ENCODE measurements around the gene SCAMP2. TPM values are rescaled to one million over a fixed set of nuclear protein-coding genes. Genes with fewer than 3 reads are reported as not detected.

SCAMP2 gene
- total RNA-seq, 1 donor from 2014 or later = 35.6 TPM

GRCh38 chr15:74817370-74817737 is 55.8 kb downstream of the SCAMP2 start:
- no peak for TF ChIP-seq CTCF (IDR thresholded peaks at IDR 0.05; ENCODE audit: partially characterized antibody, unreplicated experiment)
- H3K27me3 Mint-ChIP-seq (ENCODE audit: unreplicated experiment) = peaks cover 8% of the 10 kb centered on the region
- H3K4me3 Mint-ChIP-seq (ENCODE audit: unreplicated experiment) = no peak overlapping the region
- peaks cover 23% of the 10 kb centered on the region for H3K4me1 Mint-ChIP-seq (ENCODE audit: low read depth, unreplicated experiment)
- DNase-seq = peak; percentile 41
- peak overlapping the region; percentile 33 for H3K27ac Mint-ChIP-seq (ENCODE audit: unreplicated experiment)
- no peaks in the 10 kb centered on the region for H3K36me3 Mint-ChIP-seq (ENCODE audit: unreplicated experiment)
- H3K9me3 Mint-ChIP-seq (ENCODE audit: unreplicated experiment) = peaks cover 1% of the 10 kb centered on the region

GRCh38 chr15:74816624-74817369 is 56.4 kb downstream of the SCAMP2 start:
- peak overlapping the region; percentile 33 for H3K27ac Mint-ChIP-seq (ENCODE audit: unreplicated experiment)
- TF ChIP-seq CTCF (IDR thresholded peaks at IDR 0.05; ENCODE audit: partially characterized antibody, unreplicated experiment) = no peak
- peaks cover 1% of the 10 kb centered on the region for H3K9me3 Mint-ChIP-seq (ENCODE audit: unreplicated experiment)
- peak overlapping the region; percentile 30 for H3K4me3 Mint-ChIP-seq (ENCODE audit: unreplicated experiment)
- peaks cover 8% of the 10 kb centered on the region for H3K27me3 Mint-ChIP-seq (ENCODE audit: unreplicated experiment)
- no peak for DNase-seq
- peaks cover 19% of the 10 kb centered on the region for H3K4me1 Mint-ChIP-seq (ENCODE audit: low read depth, unreplicated experiment)
- no peaks in the 10 kb centered on the region for H3K36me3 Mint-ChIP-seq (ENCODE audit: unreplicated experiment)

- Mint-ChIP-seq H3K27ac (ENCODE audit: unreplicated experiment) (no peak overlapping the region), H3K4me3 (ENCODE audit: unreplicated experiment) (no peak overlapping the region), H3K4me1 (ENCODE audit: low read depth, unreplicated experiment) (peaks cover 13% of the 10 kb centered on the region), H3K27me3 (ENCODE audit: unreplicated experiment) (peaks cover 8% of the 10 kb centered on the region), H3K36me3 (ENCODE audit: unreplicated experiment) (no peaks in the 10 kb centered on the region), H3K9me3 (ENCODE audit: unreplicated experiment) (peaks cover 1% of the 10 kb centered on the region)
- TF ChIP-seq CTCF (IDR thresholded peaks at IDR 0.05; ENCODE audit: partially characterized antibody, unreplicated experiment) = no peak
- no peak for DNase-seq
Observed at GRCh38 chr15:74815961-74816360, 57.2 kb downstream of the SCAMP2 start.

- peaks cover 1% of the 10 kb centered on the region for H3K9me3 Mint-ChIP-seq (ENCODE audit: unreplicated experiment)
Observed at GRCh38 chr15:74815121-74815934, 57.8 kb downstream of the SCAMP2 start.

More at GRCh38 chr15:74815121-74815934, 57.8 kb downstream of the SCAMP2 start:
- Mint-ChIP-seq H3K4me3 (ENCODE audit: unreplicated experiment) (no peak overlapping the region), H3K27me3 (ENCODE audit: unreplicated experiment) (peaks cover 8% of the 10 kb centered on the region), H3K36me3 (ENCODE audit: unreplicated experiment) (no peaks in the 10 kb centered on the region), H3K27ac (ENCODE audit: unreplicated experiment) (no peak overlapping the region), H3K4me1 (ENCODE audit: low read depth, unreplicated experiment) (peaks cover 13% of the 10 kb centered on the region)
- no peak for TF ChIP-seq CTCF (IDR thresholded peaks at IDR 0.05; ENCODE audit: partially characterized antibody, unreplicated experiment)
- DNase-seq = no peak

Data from glutamatergic neuron (in vitro differentiated cells).